Body of pancreas (tissue), 4 donors: Measurements from ENCODE around the gene ZFP62.

Source experiments
- POLR2A ChIP-seq, 3 donors: fragments of 450-650 bp; IDR thresholded peaks; one replicate each; pipeline ENCODE4 v1.6.1; 2016; ENCODE audit warnings: antibody characterized with exemption in 3 of 3, mild to moderate bottlenecking in 2 of 3
- TF ChIP-seq, protein P1 (sequence below), 7 experiments: fragments of 450-650 bp in 4 of 7; fragments of 200-600 bp in 3 of 7; sonication (generic) in 3 of 7; IDR thresholded peaks; one replicate each; pipeline ENCODE4 v1.5.1; 2016 to 2019; ENCODE audit warnings: antibody characterized with exemption in 7 of 7

- TF ChIP-seq, protein P1, sequence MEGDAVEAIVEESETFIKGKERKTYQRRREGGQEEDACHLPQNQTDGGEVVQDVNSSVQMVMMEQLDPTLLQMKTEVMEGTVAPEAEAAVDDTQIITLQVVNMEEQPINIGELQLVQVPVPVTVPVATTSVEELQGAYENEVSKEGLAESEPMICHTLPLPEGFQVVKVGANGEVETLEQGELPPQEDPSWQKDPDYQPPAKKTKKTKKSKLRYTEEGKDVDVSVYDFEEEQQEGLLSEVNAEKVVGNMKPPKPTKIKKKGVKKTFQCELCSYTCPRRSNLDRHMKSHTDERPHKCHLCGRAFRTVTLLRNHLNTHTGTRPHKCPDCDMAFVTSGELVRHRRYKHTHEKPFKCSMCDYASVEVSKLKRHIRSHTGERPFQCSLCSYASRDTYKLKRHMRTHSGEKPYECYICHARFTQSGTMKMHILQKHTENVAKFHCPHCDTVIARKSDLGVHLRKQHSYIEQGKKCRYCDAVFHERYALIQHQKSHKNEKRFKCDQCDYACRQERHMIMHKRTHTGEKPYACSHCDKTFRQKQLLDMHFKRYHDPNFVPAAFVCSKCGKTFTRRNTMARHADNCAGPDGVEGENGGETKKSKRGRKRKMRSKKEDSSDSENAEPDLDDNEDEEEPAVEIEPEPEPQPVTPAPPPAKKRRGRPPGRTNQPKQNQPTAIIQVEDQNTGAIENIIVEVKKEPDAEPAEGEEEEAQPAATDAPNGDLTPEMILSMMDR (IDR thresholded peaks at IDR 0.05), result no peak
- TF ChIP-seq POLR2A (IDR thresholded peaks at IDR 0.05), result no peak
Measured at GRCh38 chr5:180908998-180909731, 48.1 kb upstream of the ZFP62 start.
